HepG2 (cell line): ENCODE results near the gene PEAK1.

Experiments
- NFKBIZ ChIP-seq: IDR thresholded peaks from 2 replicates; pipeline ENCODE4 v1.6.1; 2018; ENCODE audit warnings: missing genetic modification reagents, missing compliant biosample characterization
- NFYB ChIP-seq: sonication (generic); formaldehyde crosslinking; IDR thresholded peaks from 2 replicates; pipeline ENCODE4 v1.4.0; 2020; ENCODE audit warnings: missing genetic modification reagents
- RFX5 ChIP-seq: IDR thresholded peaks from 2 replicates; pipeline ENCODE4 v1.6.1; 2011; ENCODE audit warnings: low read depth, low read length, improper control_type of control experiment
- ZFX ChIP-seq: sonication (generic); formaldehyde crosslinking; IDR thresholded peaks from 2 replicates; pipeline ENCODE4 v1.4.0; 2020; ENCODE audit warnings: mild to moderate bottlenecking, low read depth, missing genetic modification reagents, moderate library complexity
- ZNF577 ChIP-seq: sonication (generic); formaldehyde crosslinking; IDR thresholded peaks from 2 replicates; pipeline ENCODE4 v1.4.0; 2020; ENCODE audit warnings: mild to moderate bottlenecking, low read depth, missing genetic modification reagents, borderline replicate concordance
- TF ChIP-seq, protein P1 (sequence below): IDR thresholded peaks from 2 replicates; pipeline ENCODE4 v1.6.1; 2016; ENCODE audit warnings: mild to moderate bottlenecking
- TF ChIP-seq, protein P2 (sequence below): sonication (generic); formaldehyde crosslinking; IDR thresholded peaks from 2 replicates; pipeline ENCODE4 v1.4.0; 2020; ENCODE audit warnings: missing genetic modification reagents
- TF ChIP-seq, protein P3 (sequence below): sonication (generic); formaldehyde crosslinking; IDR thresholded peaks from 2 replicates; pipeline ENCODE4 v1.4.0; 2020; ENCODE audit warnings: missing genetic modification reagents, mild to moderate bottlenecking, borderline replicate concordance

DNA sequence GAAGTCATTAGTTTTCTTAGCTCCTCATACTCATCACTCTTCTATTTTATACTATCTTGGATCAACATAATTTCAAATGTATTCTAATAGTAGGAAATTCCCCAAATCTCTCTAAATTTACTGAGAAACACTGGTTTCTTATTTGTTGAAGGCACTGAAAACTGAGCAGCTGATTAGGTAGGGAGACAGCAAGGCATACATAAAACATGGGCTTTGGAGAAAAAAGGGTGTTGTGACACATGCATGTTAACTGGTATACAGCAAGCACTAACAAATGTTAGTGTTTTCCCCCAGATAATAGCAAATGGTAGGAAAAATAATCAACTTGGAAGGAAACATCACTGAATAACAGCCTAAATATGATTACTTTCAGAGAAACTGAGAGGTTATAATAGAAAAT, 223.5 kb downstream of the PEAK1 start:
- TF ChIP-seq NFYB (CRISPR knock-in tag) (no peak), RFX5 (no peak), NFKBIZ (CRISPR knock-in tag) (no peak), ZFX (CRISPR knock-in tag) (no peak), ZNF577 (CRISPR knock-in tag) (no peak)
- TF ChIP-seq, protein P1, sequence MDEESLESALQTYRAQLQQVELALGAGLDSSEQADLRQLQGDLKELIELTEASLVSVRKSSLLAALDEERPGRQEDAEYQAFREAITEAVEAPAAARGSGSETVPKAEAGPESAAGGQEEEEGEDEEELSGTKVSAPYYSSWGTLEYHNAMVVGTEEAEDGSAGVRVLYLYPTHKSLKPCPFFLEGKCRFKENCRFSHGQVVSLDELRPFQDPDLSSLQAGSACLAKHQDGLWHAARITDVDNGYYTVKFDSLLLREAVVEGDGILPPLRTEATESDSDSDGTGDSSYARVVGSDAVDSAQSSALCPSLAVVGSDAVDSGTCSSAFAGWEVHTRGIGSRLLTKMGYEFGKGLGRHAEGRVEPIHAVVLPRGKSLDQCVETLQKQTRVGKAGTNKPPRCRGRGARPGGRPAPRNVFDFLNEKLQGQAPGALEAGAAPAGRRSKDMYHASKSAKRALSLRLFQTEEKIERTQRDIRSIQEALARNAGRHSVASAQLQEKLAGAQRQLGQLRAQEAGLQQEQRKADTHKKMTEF (CRISPR knock-in tag), result no peak
- TF ChIP-seq, protein P2, sequence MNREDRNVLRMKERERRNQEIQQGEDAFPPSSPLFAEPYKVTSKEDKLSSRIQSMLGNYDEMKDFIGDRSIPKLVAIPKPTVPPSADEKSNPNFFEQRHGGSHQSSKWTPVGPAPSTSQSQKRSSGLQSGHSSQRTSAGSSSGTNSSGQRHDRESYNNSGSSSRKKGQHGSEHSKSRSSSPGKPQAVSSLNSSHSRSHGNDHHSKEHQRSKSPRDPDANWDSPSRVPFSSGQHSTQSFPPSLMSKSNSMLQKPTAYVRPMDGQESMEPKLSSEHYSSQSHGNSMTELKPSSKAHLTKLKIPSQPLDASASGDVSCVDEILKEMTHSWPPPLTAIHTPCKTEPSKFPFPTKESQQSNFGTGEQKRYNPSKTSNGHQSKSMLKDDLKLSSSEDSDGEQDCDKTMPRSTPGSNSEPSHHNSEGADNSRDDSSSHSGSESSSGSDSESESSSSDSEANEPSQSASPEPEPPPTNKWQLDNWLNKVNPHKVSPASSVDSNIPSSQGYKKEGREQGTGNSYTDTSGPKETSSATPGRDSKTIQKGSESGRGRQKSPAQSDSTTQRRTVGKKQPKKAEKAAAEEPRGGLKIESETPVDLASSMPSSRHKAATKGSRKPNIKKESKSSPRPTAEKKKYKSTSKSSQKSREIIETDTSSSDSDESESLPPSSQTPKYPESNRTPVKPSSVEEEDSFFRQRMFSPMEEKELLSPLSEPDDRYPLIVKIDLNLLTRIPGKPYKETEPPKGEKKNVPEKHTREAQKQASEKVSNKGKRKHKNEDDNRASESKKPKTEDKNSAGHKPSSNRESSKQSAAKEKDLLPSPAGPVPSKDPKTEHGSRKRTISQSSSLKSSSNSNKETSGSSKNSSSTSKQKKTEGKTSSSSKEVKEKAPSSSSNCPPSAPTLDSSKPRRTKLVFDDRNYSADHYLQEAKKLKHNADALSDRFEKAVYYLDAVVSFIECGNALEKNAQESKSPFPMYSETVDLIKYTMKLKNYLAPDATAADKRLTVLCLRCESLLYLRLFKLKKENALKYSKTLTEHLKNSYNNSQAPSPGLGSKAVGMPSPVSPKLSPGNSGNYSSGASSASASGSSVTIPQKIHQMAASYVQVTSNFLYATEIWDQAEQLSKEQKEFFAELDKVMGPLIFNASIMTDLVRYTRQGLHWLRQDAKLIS (CRISPR knock-in tag), result no peak
- TF ChIP-seq, protein P3, sequence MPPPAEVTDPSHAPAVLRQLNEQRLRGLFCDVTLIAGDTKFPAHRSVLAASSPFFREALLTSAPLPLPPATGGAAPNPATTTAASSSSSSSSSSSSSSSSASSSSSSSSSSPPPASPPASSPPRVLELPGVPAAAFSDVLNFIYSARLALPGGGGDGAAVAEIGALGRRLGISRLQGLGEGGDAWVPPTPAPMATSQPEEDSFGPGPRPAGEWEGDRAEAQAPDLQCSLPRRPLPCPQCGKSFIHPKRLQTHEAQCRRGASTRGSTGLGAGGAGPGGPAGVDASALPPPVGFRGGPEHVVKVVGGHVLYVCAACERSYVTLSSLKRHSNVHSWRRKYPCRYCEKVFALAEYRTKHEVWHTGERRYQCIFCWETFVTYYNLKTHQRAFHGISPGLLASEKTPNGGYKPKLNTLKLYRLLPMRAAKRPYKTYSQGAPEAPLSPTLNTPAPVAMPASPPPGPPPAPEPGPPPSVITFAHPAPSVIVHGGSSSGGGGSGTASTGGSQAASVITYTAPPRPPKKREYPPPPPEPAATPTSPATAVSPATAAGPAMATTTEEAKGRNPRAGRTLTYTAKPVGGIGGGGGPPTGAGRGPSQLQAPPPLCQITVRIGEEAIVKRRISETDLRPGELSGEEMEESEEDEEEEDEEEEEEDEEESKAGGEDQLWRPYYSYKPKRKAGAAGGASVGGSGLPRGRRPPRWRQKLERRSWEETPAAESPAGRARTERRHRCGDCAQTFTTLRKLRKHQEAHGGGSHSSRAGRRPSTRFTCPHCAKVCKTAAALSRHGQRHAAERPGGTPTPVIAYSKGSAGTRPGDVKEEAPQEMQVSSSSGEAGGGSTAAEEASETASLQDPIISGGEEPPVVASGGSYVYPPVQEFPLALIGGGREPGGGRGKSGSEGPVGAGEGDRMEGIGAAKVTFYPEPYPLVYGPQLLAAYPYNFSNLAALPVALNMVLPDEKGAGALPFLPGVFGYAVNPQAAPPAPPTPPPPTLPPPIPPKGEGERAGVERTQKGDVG (CRISPR knock-in tag), result no peak
